NCI-H226 (cell line): ENCODE results near the gene SLC22A7.
"Not testable (repeated sequence)": the region's sequence is repeated elsewhere in the genome, so short reads cannot be mapped to it uniquely, and the experiment has no call there.

Experiments used
- DNase-seq: peaks from one replicate; pipeline ENCODE4 v3.0.0-alpha.2; 2015

The SLC22A7 gene

DNA sequence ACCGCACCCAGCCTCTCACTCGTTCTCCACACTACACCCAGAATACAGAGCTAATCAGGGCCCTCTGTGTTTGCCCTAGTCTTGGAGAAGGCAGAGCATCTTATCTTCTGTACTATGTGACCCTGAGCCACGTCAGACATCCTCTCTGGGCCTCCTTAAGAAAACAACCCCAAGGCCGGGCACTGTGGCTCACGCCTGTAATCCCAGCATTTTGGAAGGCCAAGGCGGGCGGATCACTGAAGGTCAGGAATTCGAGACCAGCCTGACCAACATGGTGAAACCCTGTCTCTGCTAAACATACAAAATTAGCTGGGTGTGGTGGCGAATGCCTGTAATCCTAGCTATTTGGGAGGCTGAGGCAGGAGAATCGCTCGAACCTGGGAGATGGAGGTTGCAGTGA lies 4.9 kb downstream of the SLC22A7 start:
- DNase-seq, result not testable (repeated sequence)

DNA sequence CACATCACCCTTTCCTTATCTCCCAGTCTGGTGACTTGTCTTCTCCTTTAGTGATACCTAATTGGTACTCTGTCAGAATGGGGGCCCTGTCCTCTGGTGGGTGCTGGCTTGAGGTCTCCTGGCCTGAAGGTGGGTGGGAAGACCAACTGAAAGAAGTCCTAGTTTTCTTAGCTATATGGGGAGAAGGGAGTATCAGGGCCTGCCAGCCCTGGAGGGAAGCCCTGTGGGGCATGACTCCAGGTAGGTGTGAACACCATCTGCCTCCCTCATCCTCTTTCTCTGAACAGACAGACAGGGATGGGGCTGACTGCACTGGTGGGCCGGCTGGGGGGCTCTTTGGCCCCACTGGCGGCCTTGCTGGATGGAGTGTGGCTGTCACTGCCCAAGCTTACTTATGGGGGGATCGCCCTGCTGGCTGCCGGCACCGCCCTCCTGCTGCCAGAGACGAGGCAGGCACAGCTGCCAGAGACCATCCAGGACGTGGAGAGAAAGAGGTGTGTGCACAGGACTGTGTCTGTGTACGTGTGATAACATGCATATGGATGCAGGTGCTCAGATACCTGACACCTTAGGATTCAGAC lies 5.8 kb downstream of the SLC22A7 start:
- DNase-seq, result no peak

DNA sequence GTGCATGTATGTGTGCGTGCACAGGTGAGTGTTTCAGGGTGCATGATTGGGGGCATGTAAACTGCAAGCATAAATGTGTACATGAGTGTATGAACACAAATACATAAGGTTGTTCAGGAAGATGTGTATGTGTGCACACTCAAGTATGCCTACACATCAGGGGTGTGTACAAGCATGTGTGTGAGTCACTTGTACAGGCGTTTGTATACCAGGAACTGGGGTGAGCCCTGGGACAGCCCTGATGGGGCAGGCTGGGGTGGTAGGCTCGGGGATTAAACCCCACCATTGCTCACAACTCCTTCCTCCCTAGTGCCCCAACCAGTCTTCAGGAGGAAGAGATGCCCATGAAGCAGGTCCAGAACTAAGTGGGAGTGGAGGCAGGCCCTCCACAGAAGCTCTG lies 6.3 kb downstream of the SLC22A7 start:
- no peak for DNase-seq

DNA sequence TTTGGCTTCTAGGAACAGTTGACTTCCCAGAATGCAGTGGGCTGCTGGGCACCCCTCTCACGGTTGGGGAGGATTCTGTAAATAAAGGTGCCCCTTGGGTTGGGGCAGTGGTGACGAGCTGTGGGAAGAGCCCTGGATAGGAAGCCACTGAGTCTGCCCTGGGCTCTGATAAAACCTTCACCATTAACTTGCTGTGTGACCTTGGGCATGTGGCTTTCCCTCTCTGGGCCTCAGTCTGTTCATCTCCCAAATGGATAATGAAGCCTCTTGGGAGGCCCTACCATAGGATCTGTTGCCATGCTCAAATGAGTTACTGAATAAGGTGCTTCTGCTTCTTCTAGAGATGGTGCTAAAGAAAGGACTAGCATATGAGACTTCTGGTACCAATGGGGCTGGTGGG lies 6.8 kb downstream of the SLC22A7 start:
- DNase-seq, result no peak

DNA sequence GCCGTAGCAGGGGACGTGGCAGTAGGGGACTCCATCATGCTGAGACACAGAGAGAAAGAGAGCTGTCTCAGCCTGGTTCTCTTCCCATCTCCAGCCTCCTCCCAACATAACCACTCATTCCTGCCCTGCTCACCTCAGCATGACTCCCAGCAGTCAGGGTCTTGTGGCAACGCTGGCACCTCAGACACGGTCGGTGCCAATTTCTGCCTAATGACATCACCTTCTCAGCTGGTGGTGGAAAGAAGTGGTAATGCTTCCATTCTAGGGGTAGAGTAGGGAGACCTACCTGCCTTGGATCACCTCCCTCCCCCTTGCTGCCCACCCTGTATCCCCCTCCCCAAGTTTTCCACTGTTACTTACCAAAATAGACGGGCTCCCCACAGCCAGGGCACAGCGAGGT lies 8.0 kb downstream of the SLC22A7 start:
- no peak for DNase-seq

DNA sequence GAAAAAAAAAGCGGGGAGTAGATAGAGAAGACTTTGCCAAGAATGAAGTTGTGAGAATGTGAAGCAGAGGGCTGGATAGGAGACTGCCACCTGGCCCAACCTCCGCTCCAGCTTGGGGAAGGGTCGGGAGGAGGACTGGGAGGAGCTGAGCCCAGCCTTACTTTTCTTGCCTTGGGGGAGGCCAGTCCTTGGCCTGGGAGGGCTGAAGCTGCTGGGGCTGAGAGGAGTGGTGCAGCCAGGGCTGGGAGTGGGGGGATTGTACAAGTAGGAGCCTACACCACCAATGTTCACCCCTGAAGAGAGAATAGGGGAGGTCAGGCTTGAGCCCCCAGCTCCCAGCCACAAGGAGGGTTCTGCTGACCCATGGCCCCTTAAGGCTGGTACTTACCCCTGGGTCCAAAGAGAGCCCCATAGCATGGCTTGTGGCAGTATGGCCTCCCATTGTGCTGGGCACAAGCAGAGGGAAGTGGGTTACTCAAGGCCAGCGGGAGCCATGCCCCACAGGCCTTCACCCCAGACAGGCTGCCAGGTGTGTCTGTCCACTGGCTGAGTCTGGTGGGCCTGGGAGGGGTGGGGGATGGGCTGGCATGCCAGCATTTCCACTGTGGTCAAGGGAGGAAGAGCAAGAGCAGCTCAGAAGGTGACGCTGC lies 9.5 kb downstream of the SLC22A7 start:
- no peak for DNase-seq

DNA sequence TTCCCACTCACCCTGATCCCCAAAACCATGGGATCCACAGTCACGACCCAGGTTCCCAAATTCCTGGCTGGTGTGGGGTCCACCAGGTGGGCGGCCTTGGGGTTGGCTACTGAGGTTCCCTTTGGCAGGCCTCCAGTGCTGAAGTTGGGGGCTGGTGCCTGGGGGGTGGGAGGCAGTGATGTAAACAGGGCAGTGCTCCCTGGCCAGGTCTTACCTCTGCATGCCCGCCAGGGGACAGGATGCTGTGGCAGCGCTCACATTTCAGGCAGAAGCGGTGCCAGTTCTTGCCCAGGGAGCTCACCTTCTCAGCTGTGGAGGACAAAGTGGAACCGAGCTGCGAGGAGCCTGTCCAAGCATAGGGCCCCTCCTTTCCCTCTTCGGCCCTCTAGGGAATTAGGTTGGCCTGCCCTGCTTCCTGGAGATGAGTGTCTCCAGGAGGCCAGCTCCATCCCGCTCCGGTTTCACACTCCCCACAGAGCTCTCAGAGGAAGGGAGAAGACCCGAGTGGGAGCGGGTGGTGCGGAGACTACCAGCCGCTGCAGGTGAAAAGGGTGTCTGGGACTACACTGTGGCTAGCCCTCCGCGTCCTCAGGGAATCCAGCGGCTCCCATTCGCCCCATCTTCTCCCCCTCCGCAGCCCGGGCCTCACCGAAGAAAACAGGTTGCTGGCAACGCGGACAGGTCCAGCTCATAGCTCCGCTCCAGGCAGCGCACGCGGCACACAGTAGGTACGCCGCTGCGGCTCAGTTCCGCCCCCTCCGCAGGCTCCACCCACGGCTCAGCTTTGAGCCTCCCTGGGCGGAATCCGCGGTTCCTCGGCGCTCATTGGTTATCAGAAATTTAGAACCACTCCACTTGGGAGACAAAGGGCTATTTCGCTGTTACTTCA lies 10.3 kb downstream of the SLC22A7 start, which contains the start of gene CRIP3:
Gene CRIP3, minus strand, starts transcription at position 726 of the 889 bp plus-strand sequence. Its CDS starts 34 bp downstream, at position 692.
- no peak for DNase-seq

DNA sequence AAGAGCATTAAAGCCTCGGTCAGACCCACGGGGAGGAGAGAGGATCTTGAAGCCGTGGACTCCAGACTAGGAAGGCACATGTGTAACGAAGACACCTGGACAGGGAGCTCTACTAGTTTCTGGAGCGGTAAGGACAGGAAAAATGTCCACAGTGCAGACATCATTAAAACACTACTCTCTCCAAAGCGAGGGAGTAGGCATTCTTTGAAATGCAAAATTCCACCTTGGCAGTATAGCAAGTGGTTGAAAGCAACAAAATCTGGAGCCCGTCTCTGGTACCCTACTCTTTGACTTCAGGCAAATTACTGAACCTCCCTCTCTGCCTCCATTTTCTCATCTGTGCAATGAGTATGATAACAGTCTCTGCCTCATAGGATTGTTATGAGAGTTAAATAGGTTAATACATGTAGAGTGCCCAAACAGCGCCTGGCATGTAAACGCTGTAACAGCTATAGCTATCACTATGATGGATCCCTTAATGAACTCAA lies 11.0 kb downstream of the SLC22A7 start:
- no peak for DNase-seq

DNA sequence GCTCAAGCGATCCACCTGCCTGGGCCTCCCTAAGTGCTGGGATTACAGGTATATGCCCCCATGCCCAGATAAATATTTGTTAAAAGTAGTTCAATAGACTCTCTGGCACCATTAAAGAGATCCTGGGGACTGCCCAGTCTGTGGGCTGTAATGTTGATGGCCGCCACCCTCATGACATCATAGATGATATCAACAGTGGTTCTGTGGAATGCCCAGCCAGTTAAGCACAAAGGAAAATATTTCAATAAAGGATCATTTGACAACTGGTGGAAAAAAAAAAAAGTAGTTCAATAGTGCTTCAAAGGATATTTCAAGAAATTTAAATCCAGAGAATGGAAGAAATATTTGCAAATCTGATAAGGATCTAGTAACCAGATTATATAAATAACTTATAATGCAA lies 12.1 kb downstream of the SLC22A7 start:
- no peak for DNase-seq

DNA sequence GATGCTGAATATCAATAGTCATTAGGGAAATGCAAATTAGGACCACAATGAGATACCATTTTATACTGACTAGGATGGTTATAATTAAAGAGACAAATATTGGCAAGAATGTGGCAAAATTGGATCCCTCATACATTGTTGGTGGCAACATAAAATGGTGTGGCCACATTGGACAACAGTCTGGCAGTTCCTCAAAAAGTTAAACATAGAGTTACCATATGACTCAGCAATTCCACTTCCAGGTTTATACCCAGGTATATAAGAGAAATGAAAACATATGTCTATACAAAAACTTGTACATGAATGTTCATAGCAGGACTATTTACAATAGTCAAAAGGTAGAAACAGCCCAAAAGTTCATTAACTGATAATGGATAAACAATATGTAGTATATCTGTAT lies 12.6 kb downstream of the SLC22A7 start:
- DNase-seq, result no peak

DNA sequence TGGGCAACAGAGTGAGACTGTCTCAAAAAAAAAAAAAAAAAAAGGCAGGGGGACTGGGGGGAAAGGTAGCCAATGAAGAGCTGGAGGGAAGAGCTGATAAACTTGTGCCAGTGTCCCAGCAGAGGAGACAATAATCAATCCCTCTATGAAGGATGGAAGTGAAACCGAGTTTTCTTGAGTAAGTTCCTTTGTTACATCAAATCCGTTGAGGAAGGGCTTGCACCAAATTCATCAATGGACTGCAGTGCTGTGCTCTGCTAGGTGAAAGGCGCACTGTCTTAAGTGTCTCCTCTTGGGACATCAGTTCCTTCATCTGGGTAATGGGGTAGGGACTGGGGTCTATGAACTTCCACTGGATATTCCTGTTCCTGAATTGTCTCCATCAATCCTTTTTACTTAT lies 13.6 kb downstream of the SLC22A7 start:
- no peak for DNase-seq

DNA sequence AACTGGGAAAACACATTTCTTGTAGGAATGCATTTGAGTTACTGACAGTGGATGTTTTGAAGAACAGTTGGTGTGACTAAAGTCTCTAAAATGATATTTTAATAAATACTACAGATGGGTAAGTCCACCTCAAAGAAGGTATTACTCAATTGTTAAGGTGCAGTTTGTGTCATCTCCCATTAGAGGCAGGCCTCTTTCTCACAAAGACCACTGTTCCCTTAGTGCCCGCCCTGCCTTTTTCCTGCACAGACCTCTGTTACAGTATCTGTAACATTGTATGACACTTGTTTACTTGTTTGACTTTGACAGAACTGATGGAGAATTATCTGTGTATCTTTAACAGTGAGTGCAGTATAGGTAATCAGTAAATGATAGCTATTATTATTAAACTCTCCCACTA lies 15.8 kb downstream of the SLC22A7 start:
- DNase-seq, result no peak

DNA sequence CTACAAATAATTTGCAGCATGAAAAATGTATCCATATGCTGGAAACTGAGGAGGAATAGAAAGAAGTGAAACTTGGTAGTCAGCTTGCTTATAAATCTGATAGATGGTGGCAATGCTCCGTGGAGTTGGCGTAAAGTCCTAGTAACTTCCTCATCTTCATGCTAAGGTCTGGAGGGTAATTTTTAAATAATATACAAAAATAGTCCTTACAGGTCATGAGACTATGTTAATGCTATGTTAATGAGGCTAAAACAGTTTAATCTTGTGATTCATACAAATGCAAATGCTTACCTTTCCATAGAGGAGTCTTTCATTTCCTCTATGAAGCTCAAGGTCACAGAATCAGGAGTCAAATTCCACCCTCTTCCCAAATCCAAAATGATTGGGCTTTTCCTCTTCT lies 20.0 kb downstream of the SLC22A7 start:
- no peak for DNase-seq

DNA sequence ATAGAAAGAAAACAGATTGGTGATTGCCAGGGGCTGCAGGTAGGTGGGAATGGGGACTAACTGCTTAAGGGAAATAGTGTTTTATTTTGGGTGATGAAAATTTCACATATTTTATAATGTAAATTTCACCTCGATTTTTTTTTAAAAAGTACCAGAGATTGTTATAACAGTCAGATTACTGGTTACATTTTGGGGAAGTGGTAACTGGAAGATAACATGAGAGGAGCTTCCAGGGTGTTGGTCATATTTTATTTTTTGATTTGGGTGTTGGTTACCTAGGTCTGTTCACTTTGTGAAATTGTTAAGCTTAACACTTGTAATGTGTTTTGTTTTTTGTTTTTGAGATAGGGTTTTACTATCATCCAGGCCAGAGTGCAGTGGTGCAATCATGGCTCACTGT lies 27.8 kb downstream of the SLC22A7 start:
- no peak for DNase-seq

DNA sequence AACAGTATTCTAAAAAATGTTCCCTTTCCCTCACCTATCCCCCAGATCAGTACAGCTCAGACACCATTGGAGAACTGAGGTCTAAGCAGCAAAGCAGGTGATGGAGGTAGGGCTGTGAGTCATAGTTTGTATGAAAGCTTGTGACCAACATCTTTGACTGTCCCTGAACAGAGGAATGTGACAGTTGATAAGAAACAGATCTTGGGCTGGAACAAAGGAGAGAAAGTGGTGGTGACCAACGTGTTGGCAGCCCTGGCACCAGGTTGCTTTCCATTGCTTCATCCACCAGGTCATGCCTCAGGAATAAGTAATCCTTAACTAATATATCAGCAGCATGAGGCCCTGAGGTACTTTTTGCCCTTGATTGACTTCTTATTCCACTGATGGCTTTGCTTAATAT lies 30.5 kb downstream of the SLC22A7 start:
- DNase-seq, result no peak

DNA sequence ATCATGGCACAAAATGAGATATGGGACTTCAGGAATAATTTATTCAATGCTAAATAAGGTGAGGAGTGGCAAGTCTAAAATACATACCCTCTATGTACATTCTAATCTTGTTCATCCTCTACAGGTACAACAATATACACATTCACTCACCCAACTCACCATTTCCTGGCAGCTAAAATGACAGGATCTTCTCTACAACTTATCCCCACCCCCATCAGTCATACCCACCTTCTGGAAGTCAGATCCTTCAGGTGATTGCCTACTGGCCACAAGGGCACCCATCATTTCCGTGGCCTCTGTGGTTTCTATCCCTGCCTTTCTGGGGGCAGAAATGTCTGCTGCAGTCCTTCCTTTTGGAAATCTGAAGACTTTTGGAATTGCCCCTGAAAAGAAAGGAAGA lies 33.4 kb downstream of the SLC22A7 start:
- no peak for DNase-seq

DNA sequence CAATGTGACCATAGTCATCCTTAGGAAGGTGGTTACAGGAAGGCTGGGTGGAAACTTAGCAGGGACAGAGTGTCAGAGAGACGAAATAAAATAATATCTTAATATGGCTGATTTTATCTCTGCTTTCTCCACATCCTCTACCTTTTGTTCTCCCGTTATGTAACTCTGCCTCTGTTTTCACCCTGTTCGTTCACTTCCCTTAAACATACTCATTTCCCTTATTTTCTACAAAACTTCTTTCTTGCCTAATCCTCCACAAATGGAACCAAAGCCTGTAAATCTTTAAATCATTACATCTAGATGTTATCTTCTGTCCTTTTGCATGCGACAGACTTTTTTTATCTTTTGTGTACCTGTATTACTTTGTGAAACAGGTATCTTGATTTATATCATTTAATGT lies 33.8 kb downstream of the SLC22A7 start:
- no peak for DNase-seq

DNA sequence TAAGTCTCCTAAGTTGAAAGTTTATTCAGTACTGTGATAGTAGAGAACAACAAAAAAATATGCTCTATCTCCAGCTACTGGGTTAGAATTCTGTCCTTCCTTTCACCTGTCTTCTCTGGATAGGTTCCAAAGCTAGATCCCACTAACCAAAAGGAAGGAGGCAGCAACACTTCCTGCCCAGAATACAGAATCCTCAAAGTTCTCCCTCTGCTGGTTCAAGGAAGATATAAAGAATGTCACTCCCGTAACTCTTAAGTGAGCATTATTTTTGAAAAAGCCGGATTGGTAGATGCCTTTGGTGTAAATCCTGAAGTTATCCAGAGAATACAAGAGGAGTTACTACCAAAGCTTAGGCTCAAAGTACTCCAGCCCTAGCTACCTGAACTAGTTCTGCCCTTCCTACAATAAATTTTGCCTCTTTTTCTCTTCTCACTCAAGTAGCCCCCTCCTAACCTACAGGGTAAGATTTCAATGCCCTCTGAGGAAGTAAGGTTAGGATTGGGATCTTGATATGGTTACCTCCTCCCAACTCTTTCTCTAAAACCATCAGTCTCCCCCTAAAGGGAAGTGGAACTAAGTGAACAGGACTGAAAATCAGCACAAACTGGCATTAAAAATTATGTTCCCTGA lies 36.5 kb downstream of the SLC22A7 start:
- DNase-seq, result peak; percentile 55

DNA sequence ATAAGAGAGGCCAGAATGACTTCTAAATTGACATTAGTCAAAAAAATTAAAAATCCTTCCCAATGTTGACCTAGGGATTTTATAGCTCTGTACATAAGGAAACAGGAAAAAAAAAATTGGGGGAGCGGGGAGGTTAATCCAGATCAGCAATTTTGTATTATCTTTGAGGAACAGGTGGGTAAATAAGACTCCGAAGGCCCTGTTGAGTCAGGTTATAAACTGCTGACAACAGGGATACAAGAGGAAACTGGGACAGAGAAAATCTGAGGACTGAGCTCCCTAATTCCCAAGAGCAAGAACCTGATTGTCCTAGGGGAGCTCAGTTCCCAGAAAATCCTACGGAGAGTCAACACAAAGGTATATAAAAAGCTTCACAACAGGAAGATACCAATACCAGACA lies 37.4 kb downstream of the SLC22A7 start:
- DNase-seq, result no peak

DNA sequence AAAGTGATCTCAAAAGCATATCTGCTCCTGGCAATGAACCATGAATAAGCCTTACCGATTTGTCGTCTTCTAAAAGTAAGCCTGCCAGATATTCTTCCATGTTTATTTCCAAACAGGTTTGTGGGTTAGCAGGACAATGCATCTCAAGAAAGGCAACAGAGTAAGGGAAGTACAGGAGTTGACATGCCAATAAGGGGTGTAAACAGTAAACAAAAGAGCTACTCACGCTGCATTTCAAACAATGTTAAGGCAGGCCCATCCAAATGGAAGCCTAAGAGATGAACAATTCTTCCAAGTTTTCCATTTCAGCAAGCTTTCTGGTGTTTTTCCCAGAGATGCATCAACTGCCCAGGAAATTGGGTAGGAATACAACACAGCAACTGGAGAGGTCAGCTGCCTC lies 38.3 kb downstream of the SLC22A7 start:
- no peak for DNase-seq

DNA sequence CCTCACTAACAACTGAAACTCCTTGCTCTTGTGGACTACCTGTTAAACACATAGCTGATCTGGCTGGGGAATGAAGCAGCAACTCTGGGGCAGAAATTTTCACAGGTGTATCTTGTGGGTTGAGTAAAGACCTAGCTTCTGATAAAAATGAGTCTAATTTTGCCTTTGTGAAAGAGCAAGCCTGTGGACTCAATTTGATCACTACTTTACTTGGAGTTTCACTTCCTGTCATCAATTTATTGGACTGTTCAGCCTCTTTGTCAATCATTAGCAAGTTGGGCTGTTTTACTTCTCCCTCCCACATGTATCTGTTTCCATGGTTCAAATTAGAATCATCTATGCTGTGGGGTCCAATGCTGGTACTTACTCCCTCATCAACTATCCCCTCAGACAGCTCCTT lies 40.2 kb downstream of the SLC22A7 start:
- no peak for DNase-seq

DNA sequence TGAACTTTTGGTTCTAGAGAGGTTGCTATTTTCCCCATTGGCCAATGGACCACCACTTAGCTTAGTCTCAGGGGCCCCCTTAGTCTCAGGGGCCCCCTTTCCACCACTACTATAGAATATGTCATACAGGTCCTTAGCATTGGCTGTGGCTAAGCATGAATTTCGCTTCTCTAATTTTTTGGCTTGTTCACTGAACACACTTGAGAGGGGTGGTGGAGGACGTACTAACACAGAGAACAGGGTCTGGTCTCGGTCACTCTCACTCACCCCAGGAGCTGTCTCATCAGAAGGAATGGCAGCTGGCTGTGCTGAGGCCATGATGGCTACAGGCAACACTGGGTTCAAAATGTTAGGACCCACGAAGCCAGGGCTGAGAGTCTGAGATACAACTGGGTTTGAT lies 41.1 kb downstream of the SLC22A7 start:
- DNase-seq, result no peak

DNA sequence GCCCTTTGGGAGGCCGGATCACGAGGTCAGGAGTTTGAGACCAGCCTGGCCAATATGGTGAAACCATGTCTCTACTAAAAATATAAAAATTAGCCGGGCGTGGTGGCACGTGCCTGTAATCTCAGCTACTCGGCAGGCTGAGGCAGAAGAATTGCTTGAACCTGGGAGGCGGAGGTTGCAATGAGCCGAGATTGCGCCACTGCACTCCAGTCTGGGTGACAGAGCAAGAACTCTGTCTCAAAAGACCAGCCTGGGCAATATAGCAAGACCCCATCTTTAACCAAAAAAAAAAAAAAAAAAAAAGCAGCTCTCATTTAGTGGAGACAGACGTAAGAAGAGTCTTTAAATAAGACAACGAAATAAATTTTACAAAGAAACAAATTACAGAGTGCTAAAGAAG lies 48.2 kb downstream of the SLC22A7 start:
- DNase-seq, result not testable (repeated sequence)
